K562 (cell line): ENCODE results near the gene ANKRD27. TPM values are rescaled to one million over a fixed set of nuclear protein-coding genes. Genes with fewer than 3 reads are reported as not detected.
A peak's percentile ranks its signal among the peaks of the same experiment; 100 is the strongest.

Source experiments
- HINFP ChIP-seq: fragments of 450-650 bp; conservative IDR thresholded peaks from 2 replicates; pipeline ENCODE4 v1.6.1; 2016; ENCODE audit warnings: missing genetic modification characterization, low read depth, mild to moderate bottlenecking, control low read depth, missing compliant biosample characterization
- HNRNPL ChIP-seq: fragments of 200-400 bp; formaldehyde crosslinking; IDR thresholded peaks from 2 replicates; pipeline ENCODE4 v1.6.1; 2017; ENCODE audit warnings: low read depth, mild to moderate bottlenecking, low read length
- NFYB ChIP-seq: IDR thresholded peaks from 2 replicates; pipeline ENCODE4 v1.6.1; 2011; ENCODE audit warnings: mild to moderate bottlenecking, moderate library complexity; ENCODE audit not compliant: insufficient read length; ENCODE audit errors: extremely low read depth
- TAF1 ChIP-seq: IDR thresholded peaks from 2 replicates; pipeline ENCODE4 v1.6.1; 2011; ENCODE audit warnings: mild to moderate bottlenecking, low read length, moderate library complexity; ENCODE audit not compliant: insufficient read depth, control insufficient read depth, severe bottlenecking; ENCODE audit errors: extremely low read depth
- TAF15 ChIP-seq: fragments of 200-400 bp; formaldehyde crosslinking; IDR thresholded peaks from 2 replicates; pipeline ENCODE4 v1.6.1; 2017; ENCODE audit warnings: mild to moderate bottlenecking, low read depth, low read length, moderate library complexity
- ZBTB40 ChIP-seq, 2 experiments: fragments of 450-650 bp in 1 of 2; sonication (generic) in 1 of 2; formaldehyde crosslinking in 1 of 2; IDR thresholded peaks; 2 replicates each; pipeline versions ENCODE4 v1.7.1 to v1.9.0; 2016 to 2022; ENCODE audit warnings: inconsistent platforms in 1 of 2, mild to moderate bottlenecking in 1 of 2, missing genetic modification reagents in 1 of 2
- ZNF398 ChIP-seq: fragments of 250-450 bp; sonication (Bioruptor Pico); IDR thresholded peaks from 2 replicates; pipeline ENCODE4 v1.8.0; 2021; ENCODE audit warnings: moderate library complexity, mild to moderate bottlenecking, inconsistent platforms
- polyA plus RNA-seq, 8 experiments: library from polyadenylated mRNA; depleted of rRNA in 4 of 8; stranded (reverse) in 5 of 8; unstranded in 3 of 8; fragments of >200 nt; fragmentation: Nextera tagmentation in 2 of 8; fragmentation: Illumina TruSeq in 1 of 8; extraction: Ambion mirVana in 2 of 8; extraction: Trizol in 1 of 8; gene quantifications; 2 replicates each; pipeline versions ENCODE4 v1.2.1 to v1.2.3, GENCODE V29; 2011 to 2014; ENCODE audit warnings: inconsistent platforms in 1 of 8, missing spikeins in 1 of 8
- total RNA-seq, 7 experiments: library from RNA; depleted of rRNA in 6 of 7; stranded (reverse); fragments of >200 nt in 6 of 7; fragmentation: Illumina TruSeq in 2 of 7; extraction: Trizol in 2 of 7; gene quantifications; 2 replicates each; pipeline versions ENCODE4 v1.2.1 to v1.2.3, GENCODE V29; 2011 to 2021; ENCODE audit warnings: low replicate concordance in 1 of 7
- TF ChIP-seq, protein P1 (sequence below): fragments of 450-650 bp; IDR thresholded peaks from 2 replicates; pipeline ENCODE4 v1.6.1; 2016; ENCODE audit warnings: missing biosample characterization, missing genetic modification characterization
- TF ChIP-seq, protein P2 (sequence below): fragments of 250-450 bp; sonication (Bioruptor Pico); IDR thresholded peaks from 2 replicates; pipeline ENCODE4 v1.8.0; 2022; ENCODE audit warnings: inconsistent platforms

Gene ANKRD27
- total and polyA plus RNA-seq, 9 of the 15 experiments (the other 6 are each of a cell fraction or from before 2014, with no cell fraction given): 5.3 to 71.3 (median 54.2) TPM

- TF ChIP-seq ZNF398 (CRISPR knock-in tag) (no peak), NFYB (no peak), HINFP (tag) (no peak), ZBTB40 (IDR thresholded peaks at IDR 0.05) (peak; percentile 58; the same call in 1 of the 2 replicates), ZBTB40 (CRISPR knock-in tag; IDR thresholded peaks at IDR 0.05) (no peak), TAF15 (no peak), TAF1 (peak; percentile 67), HNRNPL (no peak)
- TF ChIP-seq, protein P1, sequence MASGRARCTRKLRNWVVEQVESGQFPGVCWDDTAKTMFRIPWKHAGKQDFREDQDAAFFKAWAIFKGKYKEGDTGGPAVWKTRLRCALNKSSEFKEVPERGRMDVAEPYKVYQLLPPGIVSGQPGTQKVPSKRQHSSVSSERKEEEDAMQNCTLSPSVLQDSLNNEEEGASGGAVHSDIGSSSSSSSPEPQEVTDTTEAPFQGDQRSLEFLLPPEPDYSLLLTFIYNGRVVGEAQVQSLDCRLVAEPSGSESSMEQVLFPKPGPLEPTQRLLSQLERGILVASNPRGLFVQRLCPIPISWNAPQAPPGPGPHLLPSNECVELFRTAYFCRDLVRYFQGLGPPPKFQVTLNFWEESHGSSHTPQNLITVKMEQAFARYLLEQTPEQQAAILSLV (tag): no peak
- TF ChIP-seq, protein P2, sequence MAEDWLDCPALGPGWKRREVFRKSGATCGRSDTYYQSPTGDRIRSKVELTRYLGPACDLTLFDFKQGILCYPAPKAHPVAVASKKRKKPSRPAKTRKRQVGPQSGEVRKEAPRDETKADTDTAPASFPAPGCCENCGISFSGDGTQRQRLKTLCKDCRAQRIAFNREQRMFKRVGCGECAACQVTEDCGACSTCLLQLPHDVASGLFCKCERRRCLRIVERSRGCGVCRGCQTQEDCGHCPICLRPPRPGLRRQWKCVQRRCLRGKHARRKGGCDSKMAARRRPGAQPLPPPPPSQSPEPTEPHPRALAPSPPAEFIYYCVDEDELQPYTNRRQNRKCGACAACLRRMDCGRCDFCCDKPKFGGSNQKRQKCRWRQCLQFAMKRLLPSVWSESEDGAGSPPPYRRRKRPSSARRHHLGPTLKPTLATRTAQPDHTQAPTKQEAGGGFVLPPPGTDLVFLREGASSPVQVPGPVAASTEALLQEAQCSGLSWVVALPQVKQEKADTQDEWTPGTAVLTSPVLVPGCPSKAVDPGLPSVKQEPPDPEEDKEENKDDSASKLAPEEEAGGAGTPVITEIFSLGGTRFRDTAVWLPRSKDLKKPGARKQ (CRISPR knock-in tag): no peak
These were observed 16.4 kb upstream of the ANKRD27 start, which contains the start of gene NUDT19 (continued) for GRCh38 chr19:32691291-32691951.
